H1 (cell line): ENCODE results near the gene CD84.

ENCODE experiments used
- GABPA ChIP-seq: IDR thresholded peaks from 2 replicates; pipeline ENCODE4 v1.6.1; 2011; ENCODE audit warnings: mild to moderate bottlenecking, low read length, moderate library complexity, borderline replicate concordance; ENCODE audit not compliant: insufficient read depth
- RAD21 ChIP-seq, 2 experiments: IDR thresholded peaks in 1 of 2; conservative IDR thresholded peaks in 1 of 2; 2 replicates each; pipeline ENCODE4 v1.6.1; 2011; ENCODE audit warnings: low read depth in 2 of 2, low read length in 2 of 2, improper control_type of control experiment in 1 of 2, inconsistent platforms in 1 of 2, mild to moderate bottlenecking in 1 of 2, moderate library complexity in 1 of 2
- TBP ChIP-seq: IDR thresholded peaks from 2 replicates; pipeline ENCODE4 v1.6.1; 2011; ENCODE audit warnings: low read depth, low read length, improper control_type of control experiment

- TF ChIP-seq RAD21 (IDR thresholded peaks at IDR 0.05 in 1 of 2, conservative IDR thresholded peaks at IDR 0.05 in 1 of 2; ENCODE audit: low read depth in 2 of 2, low read length in 2 of 2) (no peak), GABPA (no peak), TBP (no peak)
These were observed 40.5 kb upstream of the CD84 start for GRCh38 chr1:160619742-160620277.
